DOHH2 (cell line): ENCODE results near the gene FNDC3B.

Experiments
- CTCF ChIP-seq: fragments of 200-600 bp; sonication (generic); IDR thresholded peaks from one replicate; pipeline ENCODE4 v1.5.1; 2014; ENCODE audit warnings: antibody characterized with exemption, mild to moderate bottlenecking, low read depth, low read length; ENCODE audit not compliant: poor library complexity, severe bottlenecking
- EZH2phosphoT487 ChIP-seq: fragments of 200-600 bp; sonication (generic); IDR thresholded peaks from 2 replicates; pipeline ENCODE4 v1.6.1; 2017; ENCODE audit warnings: borderline replicate concordance, mild to moderate bottlenecking, antibody characterized with exemption, low read length, moderate library complexity, mixed read lengths

GRCh38 chr3:172180473-172180872 lies 141.1 kb downstream of the FNDC3B start:
- TF ChIP-seq CTCF (no peak), EZH2phosphoT487 (no peak)
